SK-N-SH (cell line): ENCODE results near the gene HIF1A.

Experiments used
- CTCF ChIP-seq: fragments of 200-600 bp; sonication (generic); IDR thresholded peaks from 2 replicates; pipeline ENCODE4 v1.6.1; 2017; ENCODE audit warnings: antibody characterized with exemption, mild to moderate bottlenecking, moderate library complexity
- YY1 ChIP-seq: IDR thresholded peaks from 2 replicates; pipeline ENCODE4 v1.4.0; 2012; ENCODE audit warnings: low read depth, mild to moderate bottlenecking
- TF ChIP-seq, protein P1 (sequence below): IDR thresholded peaks from 2 replicates; pipeline ENCODE4 v1.4.0; 2012; ENCODE audit warnings: low read depth

GRCh38 chr14:61694039-61694438 is 1.3 kb upstream of the HIF1A start:
- TF ChIP-seq CTCF (no peak), YY1 (no peak)
- TF ChIP-seq, protein P1, sequence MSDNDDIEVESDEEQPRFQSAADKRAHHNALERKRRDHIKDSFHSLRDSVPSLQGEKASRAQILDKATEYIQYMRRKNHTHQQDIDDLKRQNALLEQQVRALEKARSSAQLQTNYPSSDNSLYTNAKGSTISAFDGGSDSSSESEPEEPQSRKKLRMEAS = no peak
